Measurements from ENCODE around the gene WDR37.

WDR37 gene

GRCh38 chr10:1130995-1131790, 75.0 kb downstream of the WDR37 start:
- DNase-seq: no peak

GRCh38 chr10:1132584-1132983, 76.4 kb downstream of the WDR37 start:
- no peak for DNase-seq

DNA sequence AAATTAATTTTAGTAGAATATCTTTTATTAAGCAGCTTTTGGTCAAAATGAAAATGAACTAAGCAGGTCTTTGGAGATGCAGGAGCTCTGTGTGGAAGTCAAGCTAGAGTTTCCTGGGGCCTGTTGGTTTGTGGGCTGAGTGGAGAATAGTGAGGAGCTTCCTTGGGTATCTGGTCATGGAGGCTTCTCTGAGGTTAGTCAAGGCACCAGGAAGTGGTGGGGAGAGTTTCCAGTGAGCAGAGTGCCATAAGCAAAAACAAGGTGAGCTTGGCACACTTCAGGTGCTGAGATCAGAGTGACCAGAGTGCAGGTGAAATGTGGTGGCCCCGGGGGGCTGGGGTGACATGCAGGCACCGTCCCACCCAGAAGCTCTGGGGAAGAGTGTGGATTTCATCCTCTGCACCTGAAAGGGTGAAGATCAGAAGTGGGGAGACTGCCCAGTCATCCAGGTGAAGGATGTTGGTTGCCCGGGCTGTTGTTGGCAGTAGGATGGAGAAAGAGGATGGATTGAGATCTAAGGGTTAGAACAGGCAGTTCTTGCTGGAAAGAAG, 77.4 kb downstream of the WDR37 start:
- DNase-seq: no peak

- DNase-seq: no peak
Measured at GRCh38 chr10:1134156-1134555, 78.0 kb downstream of the WDR37 start.

DNA sequence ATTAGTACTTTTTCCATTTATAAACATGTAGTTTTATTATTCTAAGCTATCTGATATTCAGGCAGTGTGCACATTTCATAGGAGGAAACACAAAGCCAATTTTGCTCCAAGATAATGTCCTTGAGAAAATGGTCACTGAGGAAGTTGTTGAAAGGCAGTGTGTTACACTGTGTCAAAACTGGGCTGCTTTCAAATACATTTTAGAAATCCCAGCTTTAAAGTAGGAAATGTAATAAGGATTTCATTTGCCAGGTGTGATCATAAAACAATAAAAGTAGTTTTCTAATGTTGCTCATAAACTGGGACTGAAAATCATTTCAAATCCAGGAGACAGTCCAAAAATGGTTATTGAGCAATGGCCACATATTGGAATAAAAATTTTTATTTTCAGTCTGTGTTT, 80.1 kb downstream of the WDR37 start:
- DNase-seq: no peak

DNA sequence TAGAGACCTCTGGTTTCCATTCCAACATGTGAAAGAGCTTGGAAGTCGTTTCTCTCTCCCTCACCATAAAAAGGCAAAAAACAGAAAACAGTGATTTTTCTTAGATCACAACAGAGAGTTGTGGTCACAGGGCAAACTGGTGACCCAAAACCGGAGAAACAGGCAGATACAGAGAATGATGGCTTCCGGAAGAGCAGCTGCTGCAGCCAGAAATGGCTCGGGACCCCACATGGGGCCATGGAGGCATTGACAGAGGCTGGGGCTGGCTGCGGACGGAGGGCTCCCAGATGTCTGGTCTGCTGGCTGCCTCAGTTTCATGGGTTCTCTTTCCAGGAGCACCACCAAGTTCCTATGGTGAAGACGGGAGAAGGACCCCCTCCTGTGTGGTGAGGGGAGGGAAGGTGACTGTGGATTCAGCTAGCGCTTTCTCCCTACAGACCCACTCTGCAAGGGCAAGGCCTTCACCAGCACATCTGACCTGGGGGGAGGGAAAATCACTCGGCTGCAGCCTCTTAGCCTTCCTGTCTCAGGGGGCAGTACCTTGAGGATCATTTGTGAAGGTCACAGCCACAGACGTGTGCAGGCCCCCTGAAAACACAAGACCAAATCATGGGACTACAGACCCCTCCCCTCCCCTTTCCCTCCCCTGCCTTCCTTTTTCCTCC, 81.4 kb downstream of the WDR37 start:
- no peak for DNase-seq

DNA sequence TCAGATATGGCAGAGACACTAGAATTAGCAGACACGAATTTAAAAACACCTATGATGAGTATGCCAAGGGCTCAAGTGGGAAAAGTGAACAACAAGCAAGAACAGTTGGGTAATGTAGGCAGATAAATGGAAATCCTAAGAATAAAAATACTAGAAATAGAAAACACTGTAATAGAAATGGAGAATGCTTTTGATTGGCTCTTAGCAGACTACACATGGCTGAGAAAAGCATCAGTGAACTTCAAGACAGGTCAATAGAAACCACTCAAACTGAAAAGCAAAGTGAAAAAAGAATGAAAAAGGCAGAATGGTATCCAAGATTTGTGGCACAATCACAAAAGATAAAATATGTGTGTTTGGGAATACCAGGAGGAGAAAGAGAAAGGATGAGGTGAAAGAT, 82.3 kb downstream of the WDR37 start:
- DNase-seq: no peak

DNA sequence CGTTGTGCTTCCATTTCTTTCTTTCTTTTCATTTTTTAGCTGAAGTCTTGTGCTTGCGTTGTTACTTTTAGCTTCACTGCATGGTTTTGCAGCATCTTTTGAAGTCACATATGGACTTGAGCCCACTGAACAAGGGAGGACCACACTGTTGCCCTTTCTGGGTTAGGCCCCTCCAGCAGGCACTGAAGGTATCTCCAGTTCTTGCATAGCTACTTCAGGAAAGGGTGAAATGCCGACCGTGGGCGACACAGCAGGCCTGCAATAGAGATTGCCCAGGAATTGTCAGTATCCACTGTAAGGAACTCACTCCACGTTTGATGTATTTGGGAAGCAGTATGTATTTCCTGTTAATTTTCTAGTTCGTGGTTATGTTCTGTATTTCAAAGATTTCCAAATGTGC, 85.1 kb downstream of the WDR37 start:
- DNase-seq: no peak

GRCh38 chr10:1141701-1142100, 85.5 kb downstream of the WDR37 start:
- no peak for DNase-seq

DNA sequence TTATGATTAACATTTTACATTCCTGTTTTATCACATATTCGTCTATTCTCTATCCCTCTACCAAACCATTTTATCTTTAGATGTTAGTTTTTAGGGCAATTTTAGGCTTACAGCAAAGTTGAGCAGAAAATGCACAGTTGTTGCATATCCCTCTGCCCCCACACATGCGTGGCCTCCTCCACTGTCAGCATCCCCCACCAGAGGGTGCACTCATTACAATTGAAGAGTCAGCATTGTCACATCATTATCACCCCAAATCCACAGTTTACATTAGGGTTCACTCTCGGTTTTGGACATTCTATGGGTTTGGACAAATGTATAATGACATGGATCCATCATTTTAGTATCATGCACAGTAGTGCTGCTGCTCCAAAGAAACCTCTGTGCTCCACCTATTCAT, 86.4 kb downstream of the WDR37 start:
- DNase-seq: no peak

DNA sequence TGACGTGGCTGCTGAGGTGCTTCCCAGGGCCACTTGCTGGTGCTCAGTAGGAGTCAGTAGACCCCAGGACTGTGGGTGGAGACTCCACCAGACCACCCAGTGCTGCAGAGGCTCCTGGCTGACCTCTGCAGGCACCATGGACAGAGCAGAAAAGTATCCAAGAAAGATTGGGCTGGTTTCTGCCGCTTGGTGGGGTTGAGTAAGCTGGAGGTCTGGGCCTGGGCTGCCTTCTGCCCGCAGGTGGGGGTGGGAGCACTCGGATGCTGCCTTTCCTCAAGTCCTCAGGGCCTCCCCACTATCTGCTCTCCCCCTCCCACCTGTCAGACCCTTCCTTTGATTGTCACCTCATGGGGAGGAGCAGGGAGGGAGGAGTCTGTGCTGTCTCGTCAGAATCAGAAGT, 91.6 kb downstream of the WDR37 start:
- no peak for DNase-seq

DNA sequence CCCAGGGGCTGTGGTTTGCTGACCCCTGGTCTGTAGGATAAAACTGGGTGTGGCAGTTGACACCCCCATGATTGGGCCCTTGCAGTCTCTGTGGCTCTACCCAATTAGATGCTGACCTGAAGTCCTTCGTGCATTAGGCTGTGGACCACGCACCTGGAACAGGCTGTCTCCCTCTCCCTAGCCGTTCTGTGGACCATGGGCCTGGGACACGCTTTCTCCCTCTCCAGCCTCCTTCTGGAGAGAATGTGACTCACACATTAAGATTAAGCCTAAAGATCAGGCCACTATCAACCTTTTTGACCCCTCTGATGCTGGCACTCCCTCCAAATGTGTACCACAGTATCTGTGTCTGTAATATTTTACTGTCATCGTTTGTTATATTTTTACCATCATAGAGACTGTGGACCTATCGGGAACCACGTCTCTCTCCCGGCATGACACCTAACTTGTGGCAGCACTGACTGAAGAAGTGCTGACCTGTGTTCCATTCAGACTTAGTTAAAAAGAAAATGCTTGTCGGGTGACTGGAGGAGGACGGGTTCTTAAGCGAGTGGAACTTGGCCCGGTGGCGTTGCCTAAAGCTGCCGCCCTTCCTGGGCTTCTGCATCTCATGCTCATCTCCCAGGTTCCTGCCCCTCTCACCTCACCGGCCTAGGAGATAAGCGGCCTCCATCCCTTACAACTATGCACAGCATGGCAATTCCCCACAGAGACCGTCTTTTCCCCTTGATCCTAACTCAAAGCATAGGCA, 92.8 kb downstream of the WDR37 start:
- no peak for DNase-seq

DNA sequence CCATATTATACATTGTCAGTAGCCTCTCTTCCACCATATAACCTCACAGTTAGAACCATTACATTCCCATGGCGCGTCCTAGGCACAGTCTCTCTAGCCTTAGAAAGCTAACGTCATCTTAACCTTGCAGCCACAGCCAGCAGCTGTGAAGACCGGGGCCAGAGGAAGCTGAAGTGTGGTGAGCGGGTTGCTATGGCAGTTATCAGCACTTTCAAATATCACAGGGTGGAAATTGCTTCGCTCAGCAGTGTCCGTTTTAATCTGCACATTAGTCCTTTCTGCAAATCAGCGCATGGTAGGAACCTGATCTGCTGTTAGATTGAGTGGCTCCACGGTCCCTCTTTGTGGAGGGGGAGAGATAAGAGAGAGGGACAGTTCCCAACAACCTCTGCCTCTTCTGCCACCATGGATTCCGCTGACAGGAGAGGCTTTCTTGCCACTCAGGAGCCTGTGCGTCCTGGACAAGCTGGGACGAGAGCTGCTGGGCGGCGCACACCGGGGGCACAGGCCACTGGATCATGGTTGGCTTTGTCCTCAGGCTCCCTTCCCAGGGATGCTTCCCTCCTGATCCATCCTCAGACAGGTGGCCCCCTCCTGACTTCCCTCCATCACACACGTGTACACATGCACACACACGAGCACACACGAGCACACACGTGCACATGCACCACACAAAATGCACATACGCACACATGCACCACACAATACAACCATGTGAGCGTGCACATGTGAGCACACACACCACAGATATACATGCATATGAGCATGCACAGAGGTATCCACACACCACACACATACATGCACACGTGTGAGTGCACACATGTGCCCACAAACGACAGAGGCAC, 93.8 kb downstream of the WDR37 start:
- no peak for DNase-seq

GRCh38 chr10:1150638-1150955, 94.4 kb downstream of the WDR37 start:
- DNase-seq: no peak

DNA sequence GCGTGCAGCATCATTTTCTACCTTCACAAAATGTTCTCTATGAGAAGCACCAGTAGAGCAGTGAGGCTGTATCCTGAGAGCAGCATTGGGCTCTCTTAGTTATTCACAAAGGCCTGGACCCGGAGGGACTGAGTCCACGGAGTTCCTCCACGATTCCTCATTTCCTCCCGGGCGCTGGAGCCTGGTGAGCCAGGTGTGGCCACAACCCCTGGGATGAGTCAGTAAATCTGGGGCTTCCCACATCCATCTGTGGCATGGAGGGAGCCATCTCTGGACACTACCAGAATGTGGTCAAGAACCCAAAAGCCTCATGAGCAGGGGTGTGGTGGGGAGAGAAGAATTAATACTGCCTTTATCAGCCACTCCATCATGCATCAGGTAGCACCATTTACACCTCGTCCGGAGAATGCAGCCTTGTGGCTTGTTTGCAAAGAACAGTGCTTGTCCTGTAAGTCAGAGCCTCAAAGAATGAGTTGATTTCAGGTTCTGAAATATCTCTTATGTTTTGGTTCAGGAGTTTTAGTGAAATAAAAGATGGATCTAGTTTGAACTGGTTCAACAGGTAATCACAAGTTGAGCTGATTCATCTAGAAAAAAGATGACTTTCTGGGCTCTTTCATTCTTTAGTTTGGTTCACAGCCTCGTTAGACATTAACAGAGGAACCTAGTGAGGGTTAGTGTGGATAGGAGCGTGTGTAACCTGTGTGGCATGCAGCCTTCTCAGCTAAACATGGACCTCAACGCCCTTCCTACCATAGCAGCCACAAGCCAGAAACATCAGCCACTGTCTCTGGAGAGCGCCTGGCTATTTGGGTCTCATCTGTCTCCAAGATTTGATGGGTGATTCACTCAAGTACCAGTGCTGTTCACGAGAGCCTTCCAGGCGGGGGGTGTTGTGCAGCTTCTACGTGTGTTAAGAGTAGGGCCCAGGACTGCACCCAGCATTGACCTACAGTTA, 95.2 kb downstream of the WDR37 start:
- DNase-seq: peak in 1 of 2 experiments; percentile 8

GRCh38 chr10:1152386-1153250, 96.4 kb downstream of the WDR37 start:
- no peak for DNase-seq

DNA sequence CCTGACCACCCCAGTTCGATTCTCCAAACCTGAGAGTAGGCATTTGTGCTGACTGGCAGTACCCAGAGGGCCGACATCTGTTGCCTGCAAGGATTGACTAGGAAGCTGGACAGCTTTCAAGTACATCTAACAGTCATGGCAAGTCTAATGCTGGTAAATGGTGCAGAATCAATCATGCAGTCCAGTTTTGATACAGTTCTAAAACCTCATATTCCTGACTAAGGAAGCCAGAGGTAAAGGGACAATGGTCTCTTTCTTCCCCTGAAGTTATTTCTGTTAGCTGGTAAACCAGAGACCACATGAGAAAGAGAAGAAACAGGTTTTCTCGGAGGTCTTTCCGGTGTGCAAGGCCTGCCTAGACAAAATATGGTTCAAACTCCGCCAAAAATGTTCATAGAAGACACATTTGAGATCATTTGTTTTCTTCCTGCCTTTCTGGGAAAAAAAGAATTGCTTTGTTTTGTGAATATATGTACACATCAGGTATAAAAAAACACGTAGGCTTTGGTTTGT, 97.1 kb downstream of the WDR37 start:
- no peak for DNase-seq

- DNase-seq: no peak
Measured at GRCh38 chr10:1153805-1154351, 97.7 kb downstream of the WDR37 start.

DNA sequence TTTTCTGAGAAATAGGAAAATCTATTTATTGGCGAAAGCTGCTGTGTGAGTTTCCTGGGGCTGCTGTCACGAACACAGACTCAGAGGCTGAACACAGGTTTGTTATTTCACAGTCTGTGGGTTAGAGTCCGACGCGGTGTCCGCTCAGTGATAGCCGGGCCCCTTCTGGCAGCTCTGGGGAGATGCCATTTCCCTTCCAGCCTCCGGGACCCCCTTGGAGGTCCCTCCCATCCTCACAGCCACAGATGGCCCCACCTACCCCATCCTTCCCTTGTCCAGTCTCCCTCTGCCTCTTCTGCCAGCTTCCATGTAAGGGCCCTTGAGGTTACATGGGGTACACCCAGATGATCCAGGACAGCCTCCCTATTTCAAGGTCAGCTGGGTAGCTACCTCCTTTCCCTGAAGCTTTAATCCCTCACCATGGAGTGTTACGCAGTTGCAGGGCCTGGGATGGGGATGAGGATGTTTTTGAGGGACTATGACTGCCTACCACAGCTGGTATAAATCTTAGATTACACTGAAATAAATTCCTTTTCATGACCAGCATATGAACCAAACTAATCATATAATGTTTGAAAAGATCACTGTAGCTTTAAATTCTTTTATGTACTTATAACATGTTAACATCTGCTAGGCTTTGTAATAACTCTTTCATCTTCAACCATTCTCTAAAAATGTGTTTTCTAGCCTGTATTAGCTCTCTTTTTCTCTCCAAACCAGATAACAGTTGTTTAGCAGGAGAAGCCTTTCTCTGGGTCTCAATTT, 98.5 kb downstream of the WDR37 start:
- no peak for DNase-seq
